Adrenal gland (tissue), 12 donors: ENCODE results near the gene ANXA6. TPM values are rescaled to one million over a fixed set of nuclear protein-coding genes. Genes with fewer than 3 reads are reported as not detected.
A peak's percentile ranks its signal among the peaks of the same experiment; 100 is the strongest.

Source experiments
- DNase-seq, 7 donors: peaks; one replicate each; pipeline ENCODE4 v3.0.0-alpha.2; 2019 to 2020
- H3K27ac ChIP-seq, 5 donors: fragments of 200-600 bp; sonication (generic) in 4 of 5; 1 replicate in 3 of 5; 2 replicates in 2 of 5; pipeline versions ENCODE4 v1.5.1 to v1.8.0; 2016 to 2020; ENCODE audit warnings: mild to moderate bottlenecking in 1 of 5
- H3K27me3 ChIP-seq: fragments of 200-600 bp; 2 replicates; pipeline ENCODE4 v1.8.0; 2021
- H3K36me3 ChIP-seq, 2 donors: fragments of 200-600 bp; replicated peaks in 1 of 2; 1 replicate in 1 of 2; 2 replicates in 1 of 2; pipeline versions ENCODE4 v1.5.1 to v1.8.0; 2018 to 2022
- H3K4me1 ChIP-seq, 2 donors: fragments of 200-600 bp; replicated peaks in 1 of 2; 1 replicate in 1 of 2; 2 replicates in 1 of 2; pipeline versions ENCODE4 v1.5.1 to v1.8.0; 2018 to 2021
- H3K4me3 ChIP-seq, 4 donors: fragments of 200-600 bp; sonication (generic) in 3 of 4; one replicate each; pipeline ENCODE4 v1.5.1; 2016 to 2018
- H3K9me3 ChIP-seq, 3 donors: fragments of 200-600 bp; sonication (generic) in 1 of 3; replicated peaks in 1 of 3; 1 replicate in 2 of 3; 2 replicates in 1 of 3; pipeline versions ENCODE4 v1.5.1 to v1.8.0; 2016 to 2021
- CTCF ChIP-seq, 6 experiments: fragments of 450-650 bp in 4 of 6; fragments of 200-600 bp in 2 of 6; sonication (generic) in 1 of 6; IDR thresholded peaks; 1 replicate in 5 of 6; 2 replicates in 1 of 6; pipeline versions ENCODE4 v1.5.1 to v1.8.0; 2016 to 2021; ENCODE audit warnings: antibody characterized with exemption in 6 of 6, mild to moderate bottlenecking in 2 of 6, moderate library complexity in 1 of 6
- POLR2A ChIP-seq, 2 donors: fragments of 450-650 bp; IDR thresholded peaks; one replicate each; pipeline ENCODE4 v1.6.1; 2017; ENCODE audit warnings: antibody characterized with exemption in 2 of 2, mild to moderate bottlenecking in 2 of 2, moderate library complexity in 1 of 2
- WGBS, 4 donors: extraction: QIAGEN DNeasy Blood & Tissue Kit in 2 of 4; methylation state at CpG; one replicate each; pipeline versions ENCODE4 v1.1.5 to v1.1.7; 2013 to 2017; 5-methylcytosine and 5-hydroxymethylcytosine counted together
- intact Hi-C, 2 donors: fragments of 100-400 bp; cut with DNase I; formaldehyde crosslinking; loops; one replicate each; pipeline versions ENCODE4 v1.14.1 to v1.15.0; 2022 to 2023
- polyA plus RNA-seq, 3 donors: library from polyadenylated mRNA; stranded (reverse); fragments of 200-250 nt in 2 of 3; fragments of 350-450 nt in 1 of 3; fragmentation: Illumina TruSeq in 1 of 3; extraction: RNeasy Lipid Tissue Mini Kit (QIAGEN cat#74804) in 1 of 3; gene quantifications; one replicate each; pipeline ENCODE4 v1.2.3, GENCODE V29; 2013 to 2014
- total RNA-seq, 9 donors: library from RNA; depleted of rRNA in 4 of 9; stranded (reverse); fragments of >200 nt in 4 of 9; fragments of 120-200 nt in 1 of 9; fragmentation: NEBNext Ultra II Directional in 1 of 9; extraction: Animal tissue kit (Norgen Biotek cat#: 25700) in 1 of 9; gene quantifications; one replicate each; pipeline versions ENCODE4 v1.1.0 to v1.2.4, GENCODE V29; 2013 to 2023
- donor health status: healthy with polysubstance abuse.
- donor health status: Bipolar disorder and iron deficiency.
- donor health status: DM: yes; HTN: yes; CAD: no.
- donor health status: DM: no; HTN: no; CAD: no.
- donor health status: DM: no; HTN: no; CAD: no.
- donor health status: DM: yes; HTN: yes; CAD: no.

Gene ANXA6
- total and polyA plus RNA-seq, 12 donors = 115 to 382 (median 212) TPM

DNA sequence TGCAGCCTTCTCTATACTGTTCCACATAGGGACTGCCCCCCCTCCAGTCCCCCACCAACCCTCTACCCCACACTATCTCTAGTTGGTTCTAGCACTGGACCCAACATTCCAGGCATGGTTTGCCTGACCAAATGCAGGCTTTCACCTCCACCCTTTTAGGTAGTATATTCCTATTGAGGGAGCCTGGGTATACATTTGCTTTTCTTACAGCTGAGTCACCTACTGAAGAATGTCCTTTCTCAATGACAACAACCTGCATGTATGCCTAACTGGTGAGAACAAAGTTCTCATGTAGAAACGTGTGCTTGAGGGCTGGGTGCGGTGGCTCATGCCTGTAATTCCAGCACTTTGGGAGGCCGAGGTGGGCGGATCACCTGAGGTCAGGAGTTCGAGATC, 85.0 kb downstream of the ANXA6 start:
- Histone ChIP-seq H3K36me3 (no peaks in the 10 kb centered on the region), H3K27me3 (no peaks in the 10 kb centered on the region), H3K4me3 (no peak overlapping the region), H3K4me1 (peaks cover 17 to 43% of the 10 kb centered on the region in 2 donors), H3K9me3 (no peaks in the 10 kb centered on the region), H3K27ac (no peak overlapping the region)
- no peak for DNase-seq
- intact Hi-C loops = no loop called here
- TF ChIP-seq CTCF (IDR thresholded peaks at IDR 0.05) = no peak
- 83 to 89% (median 86%) methylated on average over 5 of the region's 5 CpGs for WGBS, 4 donors

- peaks cover 17 to 49% of the 10 kb centered on the region in 2 donors for H3K4me1 ChIP-seq
Observed at GRCh38 chr5:151071848-151072629, 85.5 kb downstream of the ANXA6 start.

DNA sequence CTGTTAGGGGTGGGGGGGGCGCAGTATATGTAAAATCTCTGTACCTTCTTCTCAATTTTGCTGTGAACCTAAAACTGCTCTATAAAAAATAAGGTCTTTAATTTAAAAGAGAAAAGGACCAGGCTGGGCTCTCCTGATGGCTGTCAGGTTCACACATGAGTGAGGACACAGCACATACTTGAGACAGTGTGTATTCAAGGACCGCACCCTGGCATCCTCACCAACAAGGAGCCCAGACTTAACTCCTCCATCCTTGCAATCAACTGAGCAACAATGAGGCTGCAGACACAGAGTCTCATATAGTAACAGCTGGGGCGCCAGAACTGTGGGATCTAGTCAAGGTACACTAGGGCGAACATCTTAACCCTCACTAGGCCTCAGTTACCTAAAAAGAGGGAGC, 86.6 kb downstream of the ANXA6 start:
- peaks cover 17 to 45% of the 10 kb centered on the region in 2 donors for H3K4me1 ChIP-seq
- H3K27ac ChIP-seq = peak overlapping the region in 1 of 5 donors; percentile 0

More at GRCh38 chr5:151071848-151072629, 85.5 kb downstream of the ANXA6 start:
- Histone ChIP-seq H3K27me3 (no peaks in the 10 kb centered on the region), H3K4me3 (no peak overlapping the region), H3K9me3 (no peaks in the 10 kb centered on the region), H3K36me3 (no peaks in the 10 kb centered on the region), H3K27ac (peak overlapping the region in 1 of 5 donors; percentile 15)
- intact Hi-C loops = no loop called here
- no peak for TF ChIP-seq CTCF (IDR thresholded peaks at IDR 0.05)
- TF ChIP-seq POLR2A (IDR thresholded peaks at IDR 0.05) = no peak
- WGBS, 4 donors = 91 to 96% (median 94%) methylated on average over 10 of the region's 10 CpGs
- no peak for DNase-seq

GRCh38 chr5:151070449-151070848, 87.1 kb downstream of the ANXA6 start:
- Histone ChIP-seq H3K27me3 (no peaks in the 10 kb centered on the region), H3K4me3 (no peak overlapping the region), H3K4me1 (peaks cover 17 to 40% of the 10 kb centered on the region in 2 donors), H3K36me3 (no peaks in the 10 kb centered on the region), H3K27ac (peak overlapping the region in 1 of 5 donors; percentile 0), H3K9me3 (no peaks in the 10 kb centered on the region)
- TF ChIP-seq POLR2A (IDR thresholded peaks at IDR 0.05) = no peak
- no peak for TF ChIP-seq CTCF (IDR thresholded peaks at IDR 0.05)
- DNase-seq = no peak
- intact Hi-C loops = no loop called here
- WGBS, 4 donors = 46 to 62% (median 60%) methylated on average over 2 of the region's 2 CpGs

More for the DNA sequence above, 86.6 kb downstream of the ANXA6 start:
- intact Hi-C loops = no loop called here
- TF ChIP-seq POLR2A (IDR thresholded peaks at IDR 0.05) = no peak
- no peak for TF ChIP-seq CTCF (IDR thresholded peaks at IDR 0.05)
- WGBS, 4 donors = 94 to 98% (median 96%) methylated on average over 4 of the region's 4 CpGs
- H3K9me3 ChIP-seq = no peaks in the 10 kb centered on the region
- no peak for DNase-seq
- H3K4me3 ChIP-seq = no peak overlapping the region
- no peaks in the 10 kb centered on the region for H3K27me3 ChIP-seq
- no peaks in the 10 kb centered on the region for H3K36me3 ChIP-seq
